CD4-positive, alpha-beta T cell treated with Interleukin-10 for 1 hour (primary cell): Measurements from ENCODE around the gene ITCH.
A peak's percentile ranks its signal among the peaks of the same experiment; 100 is the strongest.
"Not testable (repeated sequence)": the region's sequence is repeated elsewhere in the genome, so short reads cannot be mapped to it uniquely, and the experiment has no call there.

Source experiments
- DNase-seq: peaks from one replicate; pipeline ENCODE4 v3.0.0-alpha.2; 2020

Gene ITCH

DNA sequence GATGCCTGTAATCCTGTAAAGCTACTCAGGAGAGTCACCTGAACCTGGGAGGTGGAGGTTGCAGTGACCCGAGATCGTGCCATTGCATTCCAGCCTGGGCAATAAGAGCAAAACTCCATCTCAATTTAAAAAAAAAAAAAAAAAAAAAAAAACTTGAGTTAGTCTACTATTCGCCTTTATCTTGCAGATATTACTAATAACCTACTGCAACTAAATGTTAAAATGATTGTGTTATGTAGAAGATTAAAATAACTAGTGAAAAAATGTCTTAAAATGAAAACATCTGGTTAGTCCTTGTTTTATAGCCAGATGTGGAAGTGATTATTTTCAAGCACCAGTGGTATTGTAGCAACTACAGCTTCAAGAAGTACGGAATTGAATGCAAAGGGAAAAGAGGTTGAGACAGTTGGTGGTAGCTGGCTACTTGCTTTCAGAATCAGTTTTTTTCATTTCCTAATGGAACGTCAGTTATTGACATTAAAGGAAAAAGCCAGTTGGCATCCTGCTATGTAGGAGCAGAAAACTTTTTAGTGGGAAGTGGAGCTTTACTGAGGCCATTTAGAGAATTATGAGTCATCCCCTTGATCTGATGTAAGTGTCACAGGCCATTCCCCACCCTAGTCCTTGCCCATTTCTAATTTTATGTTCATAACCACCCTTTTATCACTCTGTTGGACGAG is 109.3 kb downstream of the ITCH start:
- no peak for DNase-seq

- DNase-seq: peak; percentile 25
These were observed 110.3 kb downstream of the ITCH start for GRCh38 chr20:34473262-34473883.

DNA sequence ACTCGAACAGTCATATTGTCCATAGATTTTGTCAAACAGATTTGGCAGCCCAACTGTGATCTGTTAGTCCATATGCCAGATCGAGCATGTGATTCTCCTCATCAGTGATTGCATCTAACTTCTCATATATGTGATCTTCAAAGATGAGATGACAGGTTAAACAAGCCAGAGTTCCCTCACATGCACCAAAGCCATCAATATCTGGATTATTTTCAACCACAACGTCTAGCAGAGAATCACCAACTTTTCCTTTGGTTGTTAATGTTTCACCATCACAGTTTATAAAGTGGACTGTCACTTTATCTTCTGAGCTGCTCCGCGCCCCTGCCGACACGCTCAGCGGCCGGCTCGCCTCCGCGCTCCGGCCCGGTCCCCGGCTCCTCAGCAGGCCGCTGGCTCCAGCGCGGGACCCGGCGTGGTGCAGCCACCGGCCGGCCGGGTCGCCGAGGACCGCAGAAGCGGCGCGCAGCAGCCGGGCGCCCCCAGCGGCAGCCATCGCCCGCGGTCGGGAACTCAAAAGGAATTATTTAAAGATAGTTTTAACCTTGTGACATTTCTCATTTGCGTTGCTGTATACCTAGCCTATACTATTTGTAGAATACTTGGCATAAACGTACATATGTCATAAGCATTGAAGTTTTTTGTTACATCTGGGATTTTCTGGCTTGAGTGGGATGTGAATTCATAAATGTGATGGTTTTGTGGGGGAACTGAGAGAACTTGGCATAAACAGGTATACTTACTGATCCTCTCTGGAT is 113.1 kb downstream of the ITCH start:
- DNase-seq: peak; percentile 36

DNA sequence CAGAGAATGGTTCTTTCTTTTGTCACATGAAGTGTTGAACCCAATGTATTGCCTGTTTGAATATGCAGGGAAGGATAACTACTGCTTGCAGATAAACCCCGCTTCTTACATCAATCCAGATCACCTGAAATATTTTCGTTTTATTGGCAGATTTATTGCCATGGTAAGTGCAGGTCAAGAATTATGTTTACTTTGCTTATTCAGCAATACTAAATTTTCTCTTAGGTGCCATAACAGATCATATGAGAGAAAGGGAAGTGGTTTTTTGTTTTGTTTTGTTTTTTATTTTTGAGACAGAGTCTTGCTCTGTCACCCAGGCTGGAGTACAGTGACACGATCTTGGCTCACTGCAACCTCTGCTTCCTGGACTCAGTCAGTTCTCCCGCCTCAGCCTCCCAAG is 116.6 kb downstream of the ITCH start:
- no peak for DNase-seq

GRCh38 chr20:34482154-34482553 is 119.1 kb downstream of the ITCH start:
- not testable (repeated sequence) for DNase-seq

- not testable (repeated sequence) for DNase-seq
These were observed 120.6 kb downstream of the ITCH start for GRCh38 chr20:34483585-34484220.

GRCh38 chr20:34485068-34485634 is 122.1 kb downstream of the ITCH start:
- no peak for DNase-seq

- no peak for DNase-seq
These were observed 128.3 kb downstream of the ITCH start for GRCh38 chr20:34491226-34491931.

- DNase-seq: no peak
These were observed 128.9 kb downstream of the ITCH start for GRCh38 chr20:34491932-34492509.

GRCh38 chr20:34493646-34494045 is 130.6 kb downstream of the ITCH start:
- no peak for DNase-seq

- no peak for DNase-seq
These were observed 132.2 kb downstream of the ITCH start for GRCh38 chr20:34495307-34495706.

DNA sequence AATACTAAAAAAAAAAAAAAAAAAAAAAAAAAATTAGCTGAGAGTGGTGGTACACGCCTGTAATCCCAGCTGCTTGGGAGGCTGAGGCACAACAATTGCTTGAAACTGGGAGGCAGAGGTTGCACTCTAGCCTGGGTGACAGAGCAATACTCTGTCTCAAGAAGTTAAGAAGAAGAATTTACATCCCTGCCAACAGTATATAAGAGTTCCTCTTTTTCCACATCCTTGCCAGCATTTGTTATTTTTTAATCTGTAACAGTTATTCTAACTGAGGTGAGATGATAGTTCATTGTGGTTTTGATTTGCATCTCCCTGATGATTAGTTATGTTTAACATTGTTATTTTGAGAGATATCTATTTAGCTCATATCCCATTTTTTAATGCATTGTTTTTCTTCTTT is 132.8 kb downstream of the ITCH start:
- DNase-seq: no peak

DNA sequence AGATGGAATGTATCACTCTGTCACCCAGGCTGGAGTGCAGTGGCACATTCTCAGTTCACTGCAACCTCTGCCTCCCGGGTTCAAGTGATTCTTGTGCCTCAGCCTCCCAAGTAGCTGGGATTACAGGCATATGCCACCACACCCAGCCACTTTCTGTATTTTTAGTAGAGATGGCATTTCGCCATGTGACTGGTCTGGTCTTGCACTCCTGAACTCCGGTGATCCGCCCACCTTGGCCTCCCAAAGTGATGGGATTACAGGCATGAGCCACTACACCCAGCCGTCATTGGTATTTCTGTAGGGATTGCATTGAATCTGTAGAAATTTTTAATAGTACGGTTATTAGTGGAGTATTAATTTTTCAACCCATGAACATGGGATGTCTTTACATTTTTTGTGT is 134.5 kb downstream of the ITCH start:
- not testable (repeated sequence) for DNase-seq

GRCh38 chr20:34500823-34501222 is 137.8 kb downstream of the ITCH start:
- no peak for DNase-seq

DNA sequence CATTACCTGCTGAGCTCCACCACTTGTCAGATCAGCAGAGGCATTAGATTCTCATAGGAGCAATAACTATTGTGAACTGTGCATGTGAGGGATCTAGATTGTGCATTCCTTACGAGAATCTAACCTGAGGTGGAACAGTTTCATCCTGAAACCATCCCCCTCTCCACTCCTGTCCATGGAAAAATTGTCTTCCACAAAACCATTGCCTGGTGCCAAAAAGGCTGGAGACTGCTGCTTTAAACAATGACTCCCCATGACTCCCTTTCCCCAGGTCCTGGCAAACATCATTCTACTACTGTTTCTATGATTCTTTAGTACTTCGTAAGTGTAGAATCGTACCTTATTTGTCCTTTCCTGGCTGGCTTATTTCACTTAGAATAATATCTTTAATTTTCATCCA is 143.4 kb downstream of the ITCH start:
- DNase-seq: no peak

DNA sequence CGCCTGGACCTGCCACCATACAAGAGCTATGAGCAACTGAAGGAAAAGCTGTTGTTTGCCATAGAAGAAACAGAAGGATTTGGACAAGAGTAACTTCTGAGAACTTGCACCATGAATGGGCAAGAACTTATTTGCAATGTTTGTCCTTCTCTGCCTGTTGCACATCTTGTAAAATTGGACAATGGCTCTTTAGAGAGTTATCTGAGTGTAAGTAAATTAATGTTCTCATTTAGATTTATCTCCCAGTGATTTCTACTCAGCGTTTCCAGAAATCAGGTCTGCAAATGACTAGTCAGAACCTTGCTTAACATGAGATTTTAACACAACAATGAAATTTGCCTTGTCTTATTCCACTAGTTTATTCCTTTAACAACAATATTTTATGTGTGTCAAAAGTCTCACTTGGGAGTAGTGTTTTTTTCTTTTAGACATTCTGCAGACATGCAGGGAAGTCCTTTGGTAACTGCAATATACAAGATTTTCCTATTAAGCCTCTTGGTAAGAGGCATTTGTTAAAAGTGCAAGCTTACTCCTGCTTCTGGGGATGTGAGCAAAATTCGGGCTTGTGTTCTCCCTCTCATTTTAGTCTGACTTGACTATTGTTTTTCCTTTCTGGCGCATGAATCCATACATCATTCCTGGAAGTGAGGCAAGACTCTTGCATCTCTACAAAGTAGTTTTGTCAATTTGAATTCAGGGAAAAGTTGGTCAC is 144.8 kb downstream of the ITCH start:
- no peak for DNase-seq

GRCh38 chr20:34510575-34510974 is 147.5 kb downstream of the ITCH start:
- DNase-seq: no peak

GRCh38 chr20:34511891-34512265 is 148.8 kb downstream of the ITCH start:
- DNase-seq: no peak

DNA sequence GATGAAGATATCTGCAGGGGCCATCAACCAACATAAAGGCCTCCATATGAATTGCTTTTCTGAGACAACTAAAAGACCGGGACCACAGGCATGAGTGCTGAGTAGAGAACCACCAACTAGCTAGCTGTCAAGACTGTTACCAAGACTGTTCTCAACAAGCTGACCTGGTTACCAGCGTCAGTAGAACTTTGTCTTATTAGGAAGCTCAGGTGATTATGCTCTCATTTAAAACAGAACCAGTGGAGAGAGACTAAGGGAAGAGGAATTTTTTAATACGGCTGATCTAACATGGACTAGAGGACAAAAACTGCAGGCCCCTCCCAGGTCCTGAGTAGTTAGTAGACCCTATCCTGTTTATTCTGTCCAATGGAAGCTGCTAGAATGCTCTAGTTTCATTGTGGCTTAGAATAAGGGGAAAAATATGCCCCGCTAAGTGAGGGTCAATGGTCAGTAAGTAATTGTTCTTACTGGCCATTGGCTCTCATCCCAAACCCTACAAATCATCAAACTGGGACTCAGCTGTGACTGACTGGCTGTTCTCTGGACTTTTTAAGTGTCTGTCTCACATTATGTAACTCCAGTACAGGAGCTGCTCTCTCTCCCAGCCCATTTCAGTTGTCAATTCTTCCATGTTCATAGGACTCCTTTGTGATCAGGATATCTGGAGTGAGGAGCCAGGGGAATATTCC is 149.3 kb downstream of the ITCH start:
- no peak for DNase-seq

DNA sequence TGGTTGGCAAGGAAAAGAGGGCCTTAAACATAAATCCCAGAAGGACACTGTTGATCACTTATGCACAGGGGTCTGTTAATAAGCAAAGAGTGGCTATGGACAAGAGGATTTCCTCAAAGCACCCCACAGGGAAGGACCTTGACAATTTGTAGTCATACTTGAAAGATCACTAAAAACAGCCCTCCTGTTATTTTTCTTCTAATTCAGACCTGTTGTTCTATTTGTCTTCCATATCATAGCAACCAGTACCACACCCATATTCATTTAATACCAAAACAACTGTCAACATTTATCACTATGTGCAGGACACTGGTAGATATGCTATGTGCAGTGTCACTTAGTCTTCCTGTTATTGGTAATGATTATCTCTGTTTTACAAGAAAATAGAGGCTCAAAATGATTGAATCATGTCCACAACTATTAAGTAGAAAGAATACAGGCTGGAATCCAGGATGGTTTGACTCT is 149.9 kb downstream of the ITCH start:
- DNase-seq: peak; percentile 8

DNA sequence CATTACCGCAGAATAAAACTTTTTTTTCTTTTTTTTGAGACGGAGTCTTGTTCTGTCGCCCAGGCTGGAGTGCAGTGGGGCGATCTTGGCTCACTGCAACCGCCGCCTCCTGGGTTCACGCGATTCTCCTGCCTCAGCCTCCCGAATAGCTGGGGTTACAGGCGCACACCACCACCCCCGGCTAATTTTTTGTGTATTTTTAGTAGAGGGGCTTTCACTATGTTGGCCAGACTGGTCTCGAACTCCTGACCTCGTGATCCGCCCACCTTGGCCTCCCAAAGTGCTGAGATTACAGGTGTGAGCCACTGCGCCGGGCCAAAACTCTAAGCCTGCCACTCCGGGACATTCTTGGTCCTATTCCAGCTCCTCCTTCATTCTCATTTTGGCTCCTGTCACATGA is 151.0 kb downstream of the ITCH start:
- DNase-seq: not testable (repeated sequence)
